Astrocyte (in vitro differentiated cells and primary cell): ENCODE measurements around the gene FLNC.

ENCODE experiments used
- CTCF ChIP-seq: IDR thresholded peaks from 2 replicates; pipeline ENCODE4 v1.5.1; 2011; ENCODE audit warnings: low read depth, mild to moderate bottlenecking, inconsistent platforms, low read length, moderate library complexity; ENCODE audit not compliant: insufficient read depth
- EZH2 ChIP-seq: IDR thresholded peaks from 2 replicates; pipeline ENCODE4 v1.6.1; 2012; ENCODE audit warnings: mild to moderate bottlenecking, low read length, inconsistent platforms; ENCODE audit not compliant: insufficient read depth

- TF ChIP-seq CTCF (no peak), EZH2 (no peak)
Observed at GRCh38 chr7:128867842-128868623, 37.8 kb downstream of the FLNC start.
